22Rv1 (cell line): ENCODE measurements around the gene SLC10A2.

Source experiments
- CTCF ChIP-seq: fragments of 450-650 bp; IDR thresholded peaks from 2 replicates; pipeline ENCODE4 v1.5.1; 2017; ENCODE audit warnings: mild to moderate bottlenecking
- ZFX ChIP-seq: fragments of 450-650 bp; IDR thresholded peaks from 2 replicates; pipeline ENCODE4 v1.6.1; 2017; ENCODE audit warnings: antibody characterized with exemption, borderline replicate concordance

GRCh38 chr13:103067751-103068555, 1.7 kb upstream of the SLC10A2 start:
- TF ChIP-seq CTCF (no peak), ZFX (no peak)
